ENCODE data around the gene RAB27B. TPM values are rescaled to one million over a fixed set of nuclear protein-coding genes. Genes with fewer than 3 reads are reported as not detected.

Gene RAB27B
- total and polyA plus RNA-seq, 5 donors: under 0.01 to 0.29 (median 0.08) TPM

DNA sequence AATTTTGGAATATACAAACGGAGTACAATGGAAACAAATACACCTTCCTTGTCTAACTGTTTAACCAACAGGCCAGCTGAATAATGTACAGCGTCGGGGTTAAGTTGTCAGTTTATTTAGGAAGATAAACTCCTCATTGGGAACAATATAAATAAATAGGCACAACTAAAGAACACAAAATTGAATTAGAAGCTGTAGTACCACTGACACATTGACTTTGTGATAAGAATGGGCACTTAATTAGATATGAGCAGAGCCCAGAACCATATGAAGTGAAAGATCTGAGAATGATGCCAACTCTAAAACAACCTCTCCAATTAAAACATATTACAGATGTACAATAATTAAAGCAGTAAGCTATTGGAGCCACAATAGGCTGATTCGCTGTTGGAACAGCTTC lies 86.5 kb downstream of the RAB27B start:
- WGBS: 92% methylated on average over 4 of the region's 4 CpGs
- Histone ChIP-seq H3K4me3 (ENCODE audit: low read length) (no peak overlapping the region), H3K27ac (ENCODE audit: low read length) (no peak overlapping the region), H3K27me3 (ENCODE audit: control insufficient read depth, insufficient read depth) (no peaks in the 10 kb centered on the region), H3K4me1 (ENCODE audit: control insufficient read depth, insufficient read depth, low read length) (no peaks in the 10 kb centered on the region), H3K9me3 (ENCODE audit: control insufficient read depth, low read length) (no peaks in the 10 kb centered on the region)
- ATAC-seq (no peak), DNase-seq (no peak)
- intact Hi-C loops (cut with DNase I): no loop called here

DNA sequence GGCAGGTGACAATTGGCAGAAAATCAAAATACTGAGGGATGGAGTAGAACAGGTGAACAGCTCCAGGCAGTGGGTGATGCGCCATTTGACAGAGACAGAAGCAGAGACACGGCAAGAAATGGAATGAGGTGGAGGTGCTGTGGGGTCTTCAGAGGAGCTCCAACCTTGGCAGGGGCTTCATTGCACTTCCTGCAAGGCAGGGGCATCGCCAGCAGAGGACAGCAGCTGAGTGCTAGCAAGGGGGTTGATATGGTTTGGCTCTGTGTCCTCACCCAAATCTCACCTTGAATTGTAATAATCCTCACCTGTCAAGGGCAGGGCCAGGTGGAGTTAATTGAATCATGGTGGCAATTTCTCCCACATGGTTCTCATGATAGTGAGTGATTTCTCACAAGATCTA lies 88.2 kb downstream of the RAB27B start:
- no peaks in the 10 kb centered on the region for H3K9me3 ChIP-seq (ENCODE audit: control insufficient read depth, low read length)
- 86% methylated on average over 3 of the region's 3 CpGs for WGBS

DNA sequence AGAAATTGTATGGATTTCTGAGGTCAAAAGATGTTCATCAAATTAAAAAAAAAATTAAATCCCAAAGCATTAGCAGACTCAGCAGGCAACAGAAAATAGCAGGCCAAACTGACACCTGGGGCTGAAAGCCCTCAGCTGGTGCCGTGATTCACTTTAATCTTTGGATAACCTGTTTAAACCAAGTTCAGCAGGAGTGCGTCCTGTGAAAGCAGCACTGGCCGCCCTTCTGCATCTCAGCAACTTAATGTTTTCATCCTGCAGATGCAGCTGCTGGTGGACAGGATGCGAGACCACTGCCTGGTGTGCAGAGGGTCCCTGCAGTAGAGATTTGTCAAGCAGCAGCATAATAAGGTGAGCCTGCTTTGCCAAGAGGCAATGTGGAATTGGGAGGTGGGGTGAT lies 89.8 kb downstream of the RAB27B start:
- WGBS: 87% methylated on average over 4 of the region's 4 CpGs
- intact Hi-C loops (cut with DNase I): no loop called here
- H3K4me1 ChIP-seq (ENCODE audit: control insufficient read depth, insufficient read depth, low read length): no peaks in the 10 kb centered on the region
- no peak for ATAC-seq
- no peak overlapping the region for H3K4me3 ChIP-seq (ENCODE audit: low read length)
- H3K27me3 ChIP-seq (ENCODE audit: control insufficient read depth, insufficient read depth): no peaks in the 10 kb centered on the region
- H3K9me3 ChIP-seq (ENCODE audit: control insufficient read depth, low read length): no peaks in the 10 kb centered on the region
- no peak for DNase-seq
- no peak overlapping the region for H3K27ac ChIP-seq (ENCODE audit: low read length)

More for the DNA sequence above, 88.2 kb downstream of the RAB27B start:
- ATAC-seq (no peak), DNase-seq (no peak)
- intact Hi-C loops (cut with DNase I): no loop called here
- Histone ChIP-seq H3K27me3 (ENCODE audit: control insufficient read depth, insufficient read depth) (no peaks in the 10 kb centered on the region), H3K4me1 (ENCODE audit: control insufficient read depth, insufficient read depth, low read length) (no peaks in the 10 kb centered on the region), H3K4me3 (ENCODE audit: low read length) (no peak overlapping the region), H3K27ac (ENCODE audit: low read length) (no peak overlapping the region)

DNA sequence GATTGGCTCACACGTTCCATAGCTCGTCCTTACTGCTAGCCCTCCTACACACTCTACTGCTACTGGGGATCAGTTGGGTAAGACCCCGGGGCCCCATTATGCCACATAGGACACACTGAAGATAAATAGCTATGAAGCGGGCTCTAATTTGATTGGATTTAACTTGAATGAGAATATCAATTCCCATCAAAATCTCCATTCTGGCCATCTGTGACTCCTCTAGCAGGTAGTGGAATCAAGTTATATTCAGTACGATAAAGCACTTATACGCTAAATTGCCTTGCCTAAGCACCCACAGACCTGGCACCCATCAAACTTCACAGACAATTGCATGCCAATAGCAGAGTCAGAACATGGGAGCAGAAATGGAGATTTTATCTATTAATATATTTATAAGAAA lies 91.1 kb downstream of the RAB27B start:
- H3K9me3 ChIP-seq (ENCODE audit: control insufficient read depth, low read length): no peaks in the 10 kb centered on the region
- WGBS: 94% methylated on average over 6 of the region's 6 CpGs
- intact Hi-C loops (cut with DNase I): no loop called here
- H3K27ac ChIP-seq (ENCODE audit: low read length): no peak overlapping the region
- DNase-seq: no peak
- no peak overlapping the region for H3K4me3 ChIP-seq (ENCODE audit: low read length)
- H3K4me1 ChIP-seq (ENCODE audit: control insufficient read depth, insufficient read depth, low read length): no peaks in the 10 kb centered on the region
- no peaks in the 10 kb centered on the region for H3K27me3 ChIP-seq (ENCODE audit: control insufficient read depth, insufficient read depth)
- no peak for ATAC-seq

DNA sequence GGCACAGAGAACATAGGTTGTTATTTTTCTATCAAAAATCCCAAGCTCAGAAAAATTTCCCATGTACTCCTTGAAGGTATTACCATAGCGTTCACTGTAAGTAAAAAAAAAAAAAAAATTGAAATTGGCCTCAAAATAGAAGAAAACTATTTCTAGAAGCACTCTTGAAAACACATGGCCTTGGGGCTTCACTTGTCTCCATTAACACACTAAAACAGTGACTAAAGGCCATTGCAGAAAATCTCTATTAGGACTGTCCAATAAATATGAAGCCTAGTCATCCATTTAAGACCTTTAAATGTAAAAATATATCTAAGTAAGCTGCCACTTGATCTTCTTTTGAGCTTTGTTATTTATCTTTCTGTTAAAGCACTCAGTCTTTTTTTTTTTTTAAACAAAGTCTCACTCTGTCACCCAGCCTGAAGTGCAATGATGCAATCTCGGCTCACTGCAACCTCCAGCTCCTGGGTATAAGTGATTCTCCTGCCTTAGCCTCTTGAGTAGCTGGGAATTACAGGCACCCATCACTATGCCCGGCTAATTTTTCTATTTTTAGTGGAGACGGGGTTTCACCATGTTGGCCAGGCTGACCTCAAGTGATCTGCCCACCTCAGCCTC lies 95.2 kb downstream of the RAB27B start:
- Histone ChIP-seq H3K9me3 (ENCODE audit: control insufficient read depth, low read length) (no peaks in the 10 kb centered on the region), H3K4me1 (ENCODE audit: control insufficient read depth, insufficient read depth, low read length) (no peaks in the 10 kb centered on the region), H3K27ac (ENCODE audit: low read length) (no peak overlapping the region), H3K4me3 (ENCODE audit: low read length) (no peak overlapping the region), H3K27me3 (ENCODE audit: control insufficient read depth, insufficient read depth) (no peaks in the 10 kb centered on the region)
- WGBS: 78% methylated on average over 4 of the region's 4 CpGs
- intact Hi-C loops (cut with DNase I): no loop called here
- no peak for DNase-seq
- no peak for ATAC-seq

DNA sequence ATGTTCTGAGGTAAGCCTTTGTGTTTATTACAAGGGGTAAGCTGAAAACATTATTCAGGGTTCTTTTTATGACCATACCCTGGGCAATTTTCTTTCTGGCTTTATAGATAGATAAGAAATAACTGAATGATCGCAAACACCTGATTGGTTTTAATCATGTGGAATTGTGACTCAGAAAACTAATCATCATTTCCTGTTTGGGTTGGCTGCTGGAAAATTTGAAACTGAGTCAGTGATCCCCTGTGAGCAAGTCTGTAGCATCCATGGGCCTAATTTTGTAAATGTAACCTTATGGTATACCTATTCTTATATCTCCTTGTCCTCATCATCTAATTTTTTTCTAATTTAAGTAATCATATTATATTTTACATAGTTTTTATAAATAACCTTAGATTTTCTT lies 96.7 kb downstream of the RAB27B start:
- ATAC-seq: no peak
- H3K4me1 ChIP-seq (ENCODE audit: control insufficient read depth, insufficient read depth, low read length): no peaks in the 10 kb centered on the region
- H3K27ac ChIP-seq (ENCODE audit: low read length): no peak overlapping the region
- no peak for DNase-seq
- 71% methylated on average over 1 of the region's 1 CpG for WGBS
- H3K9me3 ChIP-seq (ENCODE audit: control insufficient read depth, low read length): no peaks in the 10 kb centered on the region
- intact Hi-C loops (cut with DNase I): no loop called here
- H3K4me3 ChIP-seq (ENCODE audit: low read length): no peak overlapping the region
- no peaks in the 10 kb centered on the region for H3K27me3 ChIP-seq (ENCODE audit: control insufficient read depth, insufficient read depth)

DNA sequence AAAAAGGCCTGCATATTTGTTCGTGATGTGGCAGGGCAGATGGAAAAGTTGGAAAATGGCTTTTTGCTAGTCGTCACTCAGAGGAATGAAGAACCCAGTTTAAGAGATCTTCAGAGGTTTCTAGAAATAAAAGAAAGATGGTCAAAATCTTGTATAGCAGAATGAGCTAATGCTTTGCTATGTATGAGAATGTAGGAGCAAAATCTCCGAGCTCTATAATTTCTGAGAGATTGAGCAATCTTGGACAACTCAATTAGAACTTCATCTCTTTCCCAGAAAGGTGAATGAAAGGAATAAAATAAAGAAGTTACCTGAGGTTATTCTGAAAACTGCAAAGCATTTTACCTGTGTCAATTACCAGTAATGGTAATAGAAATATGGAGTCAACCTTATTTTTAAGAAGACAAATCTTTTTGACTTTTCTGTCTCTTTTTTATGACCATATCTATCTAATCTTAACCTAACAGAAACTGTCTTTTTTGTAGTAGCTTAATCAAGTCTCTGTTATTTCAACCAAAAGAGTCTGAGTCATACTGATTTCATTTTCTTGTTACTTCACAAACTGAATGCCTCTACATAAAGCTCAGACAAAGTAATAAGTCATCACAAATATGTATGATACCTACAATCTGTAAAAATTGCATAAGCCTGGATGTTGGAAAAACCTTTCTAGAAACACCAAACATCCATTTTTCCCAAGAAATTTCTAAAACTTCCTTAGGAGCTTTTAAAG lies 98.5 kb downstream of the RAB27B start:
- WGBS: 95% methylated on average over 3 of the region's 3 CpGs
- Histone ChIP-seq H3K4me3 (ENCODE audit: low read length) (no peak overlapping the region), H3K27ac (ENCODE audit: low read length) (no peak overlapping the region), H3K27me3 (ENCODE audit: control insufficient read depth, insufficient read depth) (no peaks in the 10 kb centered on the region), H3K9me3 (ENCODE audit: control insufficient read depth, low read length) (no peaks in the 10 kb centered on the region), H3K4me1 (ENCODE audit: control insufficient read depth, insufficient read depth, low read length) (no peaks in the 10 kb centered on the region)
- intact Hi-C loops (cut with DNase I): no loop called here
- ATAC-seq (no peak), DNase-seq (no peak)

DNA sequence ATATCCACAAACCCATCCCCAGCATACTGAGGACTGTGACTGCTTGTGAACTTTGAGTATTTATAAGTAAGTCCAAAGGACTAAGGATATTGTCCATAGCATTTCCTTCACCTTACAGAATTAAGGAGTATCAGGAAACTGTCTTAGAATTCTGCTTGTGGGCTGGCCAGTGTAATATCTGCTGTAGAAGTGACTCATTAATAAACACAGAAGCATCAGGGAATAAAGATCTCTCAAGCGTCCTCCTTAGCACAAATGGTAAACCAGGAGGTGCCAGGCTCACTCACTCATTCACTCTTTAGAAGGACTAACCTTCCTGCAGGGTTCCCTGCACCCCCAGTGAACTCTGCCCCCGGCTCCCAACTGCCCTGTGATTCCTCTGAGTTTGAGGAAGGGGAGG lies 100.0 kb downstream of the RAB27B start:
- no peaks in the 10 kb centered on the region for H3K27me3 ChIP-seq (ENCODE audit: control insufficient read depth, insufficient read depth)
- intact Hi-C loops (cut with DNase I): no loop called here

DNA sequence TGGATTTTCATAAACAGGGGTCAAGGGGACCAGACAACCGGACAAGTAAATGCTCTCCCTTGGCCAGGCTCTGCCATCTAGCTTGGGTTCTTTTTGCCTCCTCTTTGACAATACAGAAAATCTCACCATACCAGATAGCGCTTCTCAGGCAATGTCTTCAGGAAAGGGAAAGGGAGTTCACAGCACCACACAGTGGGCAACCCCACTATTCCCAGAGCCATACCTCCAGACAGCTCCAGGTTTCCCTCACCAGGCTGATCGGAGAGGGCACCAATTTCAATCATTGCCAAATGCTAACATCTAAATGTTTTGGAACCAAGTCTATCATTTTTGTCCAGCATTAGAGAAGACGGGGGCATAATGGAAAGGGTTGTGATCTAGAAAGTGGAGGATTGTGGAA lies 102.9 kb downstream of the RAB27B start:
- H3K27ac ChIP-seq (ENCODE audit: low read length): no peak overlapping the region
- intact Hi-C loops (cut with DNase I): no loop called here
- DNase-seq: no peak
- no peak overlapping the region for H3K4me3 ChIP-seq (ENCODE audit: low read length)
- H3K4me1 ChIP-seq (ENCODE audit: control insufficient read depth, insufficient read depth, low read length): no peaks in the 10 kb centered on the region
- no peaks in the 10 kb centered on the region for H3K9me3 ChIP-seq (ENCODE audit: control insufficient read depth, low read length)
- no peak for ATAC-seq
- no peaks in the 10 kb centered on the region for H3K27me3 ChIP-seq (ENCODE audit: control insufficient read depth, insufficient read depth)
- WGBS: 99% methylated on average over 4 of the region's 4 CpGs

More for the DNA sequence above, 100.0 kb downstream of the RAB27B start:
- Histone ChIP-seq H3K4me3 (ENCODE audit: low read length) (no peak overlapping the region), H3K27ac (ENCODE audit: low read length) (no peak overlapping the region), H3K4me1 (ENCODE audit: control insufficient read depth, insufficient read depth, low read length) (no peaks in the 10 kb centered on the region), H3K9me3 (ENCODE audit: control insufficient read depth, low read length) (no peaks in the 10 kb centered on the region)
- DNase-seq: no peak
- 84% methylated on average over 2 of the region's 2 CpGs for WGBS
- no peak for ATAC-seq

DNA sequence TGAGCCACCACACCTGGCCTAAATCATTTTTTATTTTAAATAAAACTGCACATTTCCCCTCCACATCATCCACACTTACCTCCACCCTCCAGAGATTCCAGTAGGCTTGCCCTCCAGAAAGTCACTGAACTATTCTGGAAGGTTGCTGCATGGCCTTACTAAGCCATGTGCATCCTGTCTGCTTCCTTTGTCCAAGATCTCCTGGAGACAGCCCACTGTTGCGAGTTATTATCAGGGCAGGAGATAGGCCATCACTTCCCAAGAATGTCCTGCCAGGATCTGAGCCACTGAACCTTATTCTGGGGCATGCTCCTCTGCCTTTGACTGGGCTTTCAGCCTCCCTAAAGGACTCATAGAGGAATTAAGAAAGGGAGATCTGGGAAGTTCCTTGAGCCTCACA lies 104.2 kb downstream of the RAB27B start:
- H3K27me3 ChIP-seq (ENCODE audit: control insufficient read depth, insufficient read depth): no peaks in the 10 kb centered on the region
- H3K4me3 ChIP-seq (ENCODE audit: low read length): no peak overlapping the region
- DNase-seq (no peak), ATAC-seq (peak in 1 of 2 donors; percentile 59)
- 0% methylated on average over 1 of the region's 1 CpG for WGBS
- no peaks in the 10 kb centered on the region for H3K4me1 ChIP-seq (ENCODE audit: control insufficient read depth, insufficient read depth, low read length)
- H3K27ac ChIP-seq (ENCODE audit: low read length): no peak overlapping the region
- intact Hi-C loops (cut with DNase I): no loop called here
- no peaks in the 10 kb centered on the region for H3K9me3 ChIP-seq (ENCODE audit: control insufficient read depth, low read length)

DNA sequence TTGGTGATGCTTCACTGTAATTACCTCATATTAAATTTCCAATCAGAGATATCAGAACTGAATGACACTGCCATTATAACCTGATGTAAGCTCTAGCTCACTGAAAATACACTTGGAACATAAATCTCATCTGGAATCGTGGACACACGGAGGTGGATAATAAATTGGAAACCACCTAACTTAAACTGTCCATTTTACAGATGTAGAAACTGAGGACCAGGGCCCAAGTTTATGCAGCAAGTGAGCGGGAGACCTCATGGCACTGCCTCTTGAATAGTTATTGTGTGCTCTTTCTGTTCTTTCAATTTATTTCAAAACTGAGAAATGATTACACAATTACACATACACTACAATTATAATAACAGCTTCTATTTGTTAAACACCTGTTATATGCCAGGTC lies 110.2 kb downstream of the RAB27B start:
- Histone ChIP-seq H3K4me3 (ENCODE audit: low read length) (no peak overlapping the region), H3K27ac (ENCODE audit: low read length) (no peak overlapping the region), H3K9me3 (ENCODE audit: control insufficient read depth, low read length) (no peaks in the 10 kb centered on the region), H3K4me1 (ENCODE audit: control insufficient read depth, insufficient read depth, low read length) (no peaks in the 10 kb centered on the region), H3K27me3 (ENCODE audit: control insufficient read depth, insufficient read depth) (no peaks in the 10 kb centered on the region)
- DNase-seq: no peak
- no peak for ATAC-seq
- intact Hi-C loops (cut with DNase I): no loop called here
- WGBS: 92% methylated on average over 3 of the region's 3 CpGs

Measured in right cardiac atrium (tissue), 5 donors.